MV-4-11 (cell line): ENCODE data around the gene SORBS2.

Source experiments
- DNase-seq: peaks from one replicate; lab custom pipeline; 2025; lab: John Stamatoyannopoulos, UW

Gene SORBS2

DNA sequence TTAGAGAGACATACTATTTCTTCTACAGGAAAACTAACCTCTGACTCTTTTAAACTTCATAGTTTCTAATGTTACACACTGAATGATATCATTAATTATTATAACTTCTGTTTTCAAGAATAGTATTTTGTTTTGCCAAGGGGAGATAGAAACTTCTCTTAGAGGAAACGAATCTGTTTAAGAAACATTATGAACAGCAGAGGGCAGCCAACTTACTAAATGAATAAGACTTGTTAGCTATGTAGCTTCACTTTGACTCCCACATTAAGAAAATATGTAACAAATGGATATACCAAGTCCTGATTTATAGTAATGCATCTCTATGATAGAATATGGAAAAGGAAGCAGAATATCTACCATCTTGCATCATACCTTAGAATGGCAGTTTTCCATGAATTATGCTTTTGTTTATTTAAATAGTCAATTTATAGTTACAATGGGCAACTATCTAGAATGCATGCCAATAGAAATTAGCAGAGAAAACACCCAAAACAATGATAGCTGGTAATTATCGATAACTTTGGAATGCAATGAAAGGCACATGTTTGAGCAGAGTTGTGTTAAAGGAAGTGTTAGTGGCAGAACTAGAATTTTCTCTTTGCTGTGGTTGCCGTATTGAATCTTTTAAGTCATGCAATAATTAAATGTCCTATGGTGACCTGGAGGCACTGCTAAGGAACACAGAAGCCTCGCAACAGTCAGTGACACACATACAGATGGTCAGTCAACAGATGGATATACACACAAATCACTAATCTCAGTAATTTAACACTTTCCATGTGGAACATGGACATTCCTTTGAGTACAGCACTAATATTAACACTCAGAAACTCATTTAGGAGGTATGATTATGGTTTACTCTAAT is 171.0 kb downstream of the SORBS2 start:
- peak; percentile 59 for DNase-seq

DNA sequence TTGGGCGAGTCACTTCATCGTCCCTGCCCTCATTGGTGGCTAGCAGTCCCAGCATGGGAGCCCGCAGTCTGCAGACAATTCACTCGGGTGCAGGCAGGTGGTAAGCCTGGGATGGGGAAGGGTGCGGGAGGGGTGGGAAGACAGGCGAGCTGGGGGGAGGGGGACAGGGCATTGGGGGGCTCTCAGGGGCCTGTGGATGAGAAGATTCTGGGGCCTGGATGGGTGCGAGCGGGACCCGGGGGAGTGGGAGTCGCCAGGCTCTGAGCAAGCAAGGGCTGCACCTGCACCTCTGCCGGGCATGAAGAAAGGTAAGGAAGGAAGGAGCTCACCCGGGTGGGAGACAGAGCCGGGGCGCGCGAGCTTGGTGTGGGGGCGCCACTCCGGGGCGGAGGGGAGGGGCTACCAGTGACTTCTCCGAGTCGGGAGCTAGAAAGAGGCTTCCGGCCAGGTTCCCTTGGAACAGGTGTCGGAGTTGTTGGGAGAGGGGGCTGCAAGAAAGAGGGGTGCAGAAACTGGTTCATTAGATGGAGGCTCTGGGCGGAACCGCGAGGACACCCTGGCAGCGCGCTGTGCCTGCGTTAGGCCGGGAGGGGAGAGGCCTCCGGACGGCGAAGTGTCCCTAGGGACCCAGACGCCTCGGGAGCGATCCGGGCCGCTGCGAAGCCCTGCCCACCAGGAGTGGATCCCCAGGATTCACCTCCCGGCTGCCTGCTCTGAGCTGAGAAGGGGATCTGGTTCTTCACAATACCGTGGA is 173.3 kb downstream of the SORBS2 start:
- no peak for DNase-seq

DNA sequence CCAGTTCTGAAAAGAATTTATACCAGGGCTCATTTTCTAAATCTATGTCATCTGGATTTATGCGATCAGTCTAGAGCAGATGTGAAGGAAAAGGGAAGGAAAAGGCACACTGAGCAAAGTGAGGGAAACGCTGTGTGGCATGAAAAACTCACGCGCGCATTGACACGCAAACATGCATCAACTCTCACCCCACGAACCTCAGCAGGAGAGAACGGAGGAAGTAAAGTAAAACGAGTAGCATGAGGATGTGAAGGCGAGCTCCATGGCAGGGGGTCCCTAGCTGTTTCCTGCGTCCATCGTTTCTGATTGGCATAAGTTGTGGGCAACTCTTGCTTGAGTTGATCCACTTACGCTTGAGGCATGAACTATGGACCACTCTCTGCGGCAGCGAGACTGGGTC is 173.9 kb downstream of the SORBS2 start:
- no peak for DNase-seq

DNA sequence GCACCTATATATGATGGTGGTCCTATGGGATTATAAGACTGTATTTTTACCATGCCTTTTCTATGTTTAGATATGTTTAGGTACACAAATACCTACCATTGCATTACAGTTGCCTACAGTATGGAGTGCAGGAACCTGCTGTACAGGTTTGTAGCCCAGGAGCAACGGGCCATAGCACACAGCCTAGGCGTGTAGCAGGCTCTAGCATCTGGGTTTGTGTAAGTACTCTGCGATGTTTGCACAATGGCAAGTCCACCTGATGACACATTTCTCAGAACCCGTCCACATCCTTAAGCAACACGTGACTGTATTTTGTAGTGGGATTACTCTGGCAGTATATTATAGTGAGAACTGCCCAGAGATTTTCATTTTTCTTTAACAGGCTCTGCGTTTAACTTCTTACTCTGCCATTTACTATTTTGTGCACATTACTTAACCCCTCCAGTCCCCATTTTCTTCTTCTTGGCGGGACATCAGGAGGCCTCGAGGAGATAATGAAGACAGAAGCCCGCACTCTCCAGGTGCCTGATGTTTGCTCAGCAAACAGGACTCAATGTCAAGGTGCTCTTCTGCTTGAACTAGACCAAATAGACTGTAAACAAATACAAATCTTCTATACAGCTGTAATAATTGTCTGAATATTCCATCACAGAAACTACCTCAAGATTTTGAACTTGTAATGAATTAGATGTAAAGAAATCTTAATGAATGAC is 174.7 kb downstream of the SORBS2 start:
- no peak for DNase-seq

DNA sequence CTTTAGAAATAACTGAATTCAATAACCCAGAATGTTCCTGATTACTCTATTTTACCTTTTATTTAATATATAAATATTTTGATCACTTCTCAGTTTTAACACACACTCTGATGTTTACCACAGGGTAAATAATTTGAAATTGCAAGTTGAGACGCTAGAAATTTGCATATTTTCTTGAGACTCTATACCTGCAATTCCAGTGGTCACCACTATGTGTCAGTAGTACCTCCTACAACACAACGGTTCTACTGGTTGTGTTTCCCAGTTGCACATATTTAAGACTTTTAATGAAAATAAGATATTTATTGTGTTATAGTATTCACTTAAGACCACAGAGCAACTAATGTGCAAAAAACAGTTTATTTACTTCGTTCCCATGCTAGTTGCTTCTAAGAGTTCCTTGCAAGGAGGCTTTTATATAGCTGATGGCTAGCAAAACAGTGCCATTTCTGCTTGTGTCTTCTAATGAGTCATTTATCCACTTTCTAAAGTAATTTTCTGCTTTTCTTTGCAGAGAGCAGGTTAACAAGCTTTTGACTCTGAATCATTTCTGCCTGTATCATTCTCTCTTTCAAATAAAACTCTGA is 177.8 kb downstream of the SORBS2 start:
- DNase-seq = peak; percentile 1

DNA sequence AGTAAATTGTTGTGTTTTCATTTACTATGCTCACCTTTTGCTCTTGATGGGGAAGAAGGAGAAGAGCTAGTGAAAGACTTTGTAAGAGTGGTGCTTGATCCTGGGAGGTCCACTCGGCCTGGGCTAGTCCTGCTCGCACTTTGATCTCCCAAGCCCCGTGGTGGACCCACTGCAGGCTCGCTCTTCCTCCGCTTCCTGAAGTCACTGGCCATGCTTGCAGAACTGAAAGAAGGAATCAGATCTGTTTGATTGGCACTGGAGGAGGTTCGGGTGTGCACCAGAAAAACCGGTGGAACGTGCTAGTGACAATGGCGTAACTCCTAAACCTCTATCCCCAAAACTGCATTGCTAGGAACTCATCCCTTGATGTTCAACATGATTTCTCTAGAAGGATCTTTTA is 185.2 kb downstream of the SORBS2 start:
- no peak for DNase-seq

DNA sequence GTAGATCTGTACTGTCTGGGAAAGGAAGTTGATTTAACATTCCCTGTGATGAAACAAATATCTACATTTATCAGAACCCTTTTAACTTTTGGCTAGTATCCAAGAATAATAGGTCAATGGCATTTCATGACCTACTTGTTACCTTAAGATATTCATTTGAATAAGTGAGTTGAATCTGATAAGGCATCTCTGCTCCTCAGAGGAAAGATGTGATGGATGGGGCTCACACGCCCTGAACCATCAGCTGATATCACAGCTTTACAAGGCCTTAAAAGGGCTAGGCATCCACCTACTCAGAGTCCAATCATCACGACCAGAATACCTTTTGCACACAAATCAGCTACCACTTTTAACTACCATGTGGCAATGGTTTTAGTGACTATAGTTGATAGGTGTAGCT is 186.5 kb downstream of the SORBS2 start:
- DNase-seq = no peak

DNA sequence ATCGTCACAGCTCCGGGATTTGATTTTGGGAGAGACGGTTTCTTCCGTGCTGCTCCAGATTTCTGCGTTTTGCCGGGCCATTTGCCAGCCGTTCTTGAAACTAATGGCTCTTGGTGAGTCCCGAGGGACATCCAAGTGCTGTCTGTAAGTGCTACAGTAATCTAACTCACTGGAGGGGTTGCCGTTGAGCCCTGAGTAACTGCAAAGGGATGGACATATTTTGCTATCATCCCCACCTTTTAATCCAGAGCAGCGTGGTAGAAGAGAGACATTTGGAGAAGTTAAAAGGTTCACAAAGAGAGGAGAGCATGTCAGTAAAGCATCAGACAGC is 187.8 kb downstream of the SORBS2 start:
- DNase-seq = no peak

DNA sequence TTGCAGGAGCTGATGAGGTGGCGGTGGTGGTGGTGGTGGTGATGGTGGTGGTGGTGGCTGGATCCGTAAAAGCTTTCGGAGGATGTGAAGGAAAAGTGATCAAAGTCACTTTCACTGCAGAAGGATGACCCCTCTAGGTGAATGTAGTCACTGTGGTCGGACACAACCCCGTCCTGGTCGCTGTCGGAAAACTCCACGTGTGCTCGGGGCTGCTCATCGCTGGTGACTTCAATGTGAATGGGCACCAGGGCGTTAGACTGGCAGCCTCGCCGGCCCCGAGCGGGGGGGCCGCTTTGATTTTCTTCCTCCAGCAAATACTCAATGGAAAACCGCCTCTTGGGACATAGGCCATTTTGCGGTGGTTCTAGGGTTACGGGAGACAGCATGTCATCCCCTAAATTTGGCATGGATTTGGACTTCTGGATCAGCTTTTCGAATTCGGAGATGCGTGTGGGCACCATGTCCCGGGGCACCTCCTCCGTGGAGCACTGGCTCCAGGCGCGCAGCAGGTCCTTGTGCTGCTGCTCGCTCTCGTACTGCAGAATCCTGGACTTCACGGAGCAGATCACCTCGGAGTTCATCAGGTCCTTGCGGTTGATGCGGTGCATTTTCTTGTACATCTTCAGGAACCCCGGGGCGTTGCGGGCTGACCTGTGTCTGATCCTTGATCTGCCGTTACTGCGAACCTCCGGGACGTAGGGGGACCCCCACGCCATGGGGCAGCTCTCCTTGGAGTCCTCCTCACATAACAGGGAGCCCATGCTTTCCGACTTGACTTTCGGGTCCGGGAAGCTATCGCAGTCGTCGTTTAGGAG is 188.3 kb downstream of the SORBS2 start:
- DNase-seq = no peak

DNA sequence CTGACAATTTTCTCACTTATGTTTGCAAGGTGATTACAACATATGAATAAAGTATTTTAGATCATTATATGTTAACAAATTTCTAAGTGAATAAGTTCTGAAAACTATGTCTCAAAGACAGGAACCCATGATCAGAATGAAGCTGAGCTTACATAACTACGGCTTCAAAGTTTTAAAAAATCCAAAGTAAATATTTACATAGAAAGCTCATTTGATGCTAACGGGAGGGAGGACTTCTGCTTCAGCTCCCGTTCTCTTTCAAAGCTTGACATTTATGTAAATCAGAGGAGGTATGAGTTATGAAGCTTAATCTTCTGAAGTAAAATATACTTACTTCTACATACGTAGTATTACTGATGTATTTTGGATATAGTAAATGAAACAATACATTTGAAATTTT is 203.8 kb downstream of the SORBS2 start:
- no peak for DNase-seq

DNA sequence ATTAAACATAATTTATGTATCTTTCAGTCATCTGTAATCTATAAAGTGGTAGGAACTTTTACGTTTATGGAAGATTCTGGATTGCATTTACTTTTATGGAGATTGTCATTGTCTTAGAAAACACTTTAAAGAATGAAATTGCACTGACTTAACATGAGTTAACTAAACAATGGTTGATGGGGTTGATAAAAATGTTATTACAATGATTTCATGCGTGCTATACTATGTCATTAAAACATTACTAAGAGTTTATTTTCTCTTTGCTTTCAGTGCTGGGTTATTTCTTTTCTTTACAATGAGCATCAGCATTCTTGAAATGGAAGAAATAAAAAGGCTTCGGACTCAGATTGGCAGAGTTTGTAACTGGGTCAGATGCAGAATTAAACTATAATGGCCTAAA is 209.6 kb downstream of the SORBS2 start:
- no peak for DNase-seq

DNA sequence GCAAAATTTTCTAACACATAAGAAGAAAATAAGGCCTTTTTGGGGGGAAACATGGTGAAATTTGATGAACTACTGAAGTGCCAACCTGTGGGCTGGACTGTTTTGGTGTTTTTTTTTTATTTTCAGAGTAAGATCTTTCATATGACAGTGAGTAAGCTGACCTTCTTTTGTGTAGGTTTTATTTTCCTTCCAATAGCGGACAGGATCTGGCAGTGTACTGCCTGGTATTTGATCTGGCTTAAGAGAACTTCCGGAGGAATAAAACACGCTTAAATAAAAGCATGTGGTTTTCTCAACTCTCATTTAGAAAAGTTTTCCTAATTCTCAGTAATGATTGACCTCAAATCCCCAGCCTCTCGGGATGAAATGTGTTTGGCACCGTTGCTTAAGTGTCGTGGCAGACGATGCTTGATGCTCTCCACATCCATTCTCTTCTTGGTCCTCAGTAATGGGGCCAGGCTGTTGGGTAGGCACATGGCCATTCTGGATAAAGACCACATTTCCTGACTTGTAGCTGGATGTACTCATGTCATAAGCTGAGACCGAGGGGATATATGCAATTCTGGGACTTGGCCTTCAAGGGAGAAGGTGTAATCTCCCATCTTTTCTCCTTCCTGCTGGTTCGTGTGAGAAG is 211.1 kb downstream of the SORBS2 start:
- DNase-seq = no peak

DNA sequence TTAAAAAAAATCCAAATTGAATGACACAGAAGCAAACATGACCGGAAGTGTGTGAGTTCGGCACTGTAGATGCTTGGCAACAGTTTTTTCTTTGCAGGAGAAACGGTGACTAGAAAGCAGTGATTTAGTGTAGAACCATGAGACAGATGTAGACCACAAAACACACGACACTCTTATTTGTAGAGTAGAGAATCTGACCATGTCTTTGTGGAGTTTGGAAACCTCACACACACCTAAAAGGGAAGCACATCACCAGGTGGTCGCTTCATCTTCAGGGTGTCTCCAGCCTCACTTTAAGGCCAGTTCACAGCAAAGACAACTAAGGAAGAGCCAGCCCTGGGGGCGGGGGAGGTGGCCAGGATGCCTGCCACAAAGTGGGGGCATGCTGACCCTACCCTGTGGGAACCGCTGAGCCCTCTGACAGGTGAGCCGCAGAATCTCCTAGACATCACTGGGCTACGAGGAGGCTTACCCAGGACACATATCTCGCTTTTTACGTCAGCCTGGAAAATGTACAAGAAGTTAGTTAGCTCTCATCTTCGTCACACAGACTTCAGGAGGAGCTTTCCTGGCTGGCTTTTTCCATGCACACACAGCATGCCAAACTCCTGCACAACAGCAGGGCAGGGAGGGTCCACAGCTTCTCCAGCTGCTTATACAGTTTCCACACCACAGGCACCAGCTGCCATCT is 212.3 kb downstream of the SORBS2 start:
- DNase-seq = no peak

DNA sequence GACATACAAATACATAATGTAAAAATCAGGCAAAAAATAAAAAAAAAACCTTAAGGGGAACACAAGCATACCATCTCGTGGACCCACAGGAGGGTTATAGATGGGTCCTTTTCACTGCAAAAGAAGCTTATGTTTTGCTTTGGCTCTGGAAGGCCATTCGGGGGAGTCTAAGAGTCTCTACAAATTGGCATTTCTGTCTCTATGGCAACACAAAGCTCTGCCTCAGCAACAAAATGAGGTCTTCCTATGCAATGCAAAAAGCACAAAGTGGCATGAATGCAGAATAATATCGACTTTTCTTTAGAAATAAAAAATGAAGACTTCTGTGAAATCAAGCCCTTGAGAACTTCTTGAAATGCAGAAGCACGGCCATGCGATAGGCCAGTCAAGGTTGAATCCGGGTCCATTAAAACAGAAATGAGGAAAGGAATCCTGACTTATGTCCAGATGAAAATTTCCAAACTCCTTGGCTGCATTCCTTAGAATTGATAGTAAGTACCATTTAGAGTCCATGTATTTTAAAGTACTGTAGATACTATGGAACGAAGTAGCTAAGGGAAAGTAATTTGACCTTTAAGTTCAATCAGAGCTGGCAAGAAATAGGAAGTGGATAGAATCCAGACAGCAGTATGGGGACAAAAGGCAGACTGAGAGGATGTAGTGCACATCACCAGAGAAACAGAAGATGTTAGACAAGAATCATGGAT is 213.0 kb downstream of the SORBS2 start:
- no peak for DNase-seq

DNA sequence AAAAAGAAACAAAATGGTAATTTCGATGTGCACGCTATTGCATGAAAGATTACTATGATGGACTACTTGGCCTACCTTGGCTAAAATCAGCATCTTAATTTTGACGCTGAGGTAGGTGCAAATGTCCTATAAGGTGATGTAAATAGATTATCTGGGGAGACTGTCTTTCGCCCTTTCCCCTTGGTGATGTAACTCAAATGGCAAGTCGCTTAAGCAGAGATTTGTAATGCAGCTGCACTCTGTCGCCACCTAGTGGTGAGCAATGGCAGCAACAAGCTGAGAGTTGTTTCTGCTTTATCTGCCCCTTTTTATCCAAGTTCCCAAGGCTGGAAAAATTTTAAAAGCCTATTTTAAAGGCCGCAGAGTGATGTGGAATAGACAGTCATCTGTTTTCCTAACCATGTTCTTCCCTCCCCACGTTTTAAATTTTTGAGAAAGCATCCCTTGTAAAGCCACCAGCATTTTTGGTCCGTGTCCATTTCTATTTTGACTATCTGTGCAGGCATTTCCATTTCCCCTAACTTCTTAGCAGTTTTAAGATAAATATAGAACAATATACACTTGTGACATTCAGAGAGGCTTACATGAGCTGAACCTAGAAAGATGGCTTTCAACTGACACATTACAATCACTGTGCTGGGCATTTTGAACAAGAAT is 214.3 kb downstream of the SORBS2 start:
- DNase-seq = peak; percentile 60

DNA sequence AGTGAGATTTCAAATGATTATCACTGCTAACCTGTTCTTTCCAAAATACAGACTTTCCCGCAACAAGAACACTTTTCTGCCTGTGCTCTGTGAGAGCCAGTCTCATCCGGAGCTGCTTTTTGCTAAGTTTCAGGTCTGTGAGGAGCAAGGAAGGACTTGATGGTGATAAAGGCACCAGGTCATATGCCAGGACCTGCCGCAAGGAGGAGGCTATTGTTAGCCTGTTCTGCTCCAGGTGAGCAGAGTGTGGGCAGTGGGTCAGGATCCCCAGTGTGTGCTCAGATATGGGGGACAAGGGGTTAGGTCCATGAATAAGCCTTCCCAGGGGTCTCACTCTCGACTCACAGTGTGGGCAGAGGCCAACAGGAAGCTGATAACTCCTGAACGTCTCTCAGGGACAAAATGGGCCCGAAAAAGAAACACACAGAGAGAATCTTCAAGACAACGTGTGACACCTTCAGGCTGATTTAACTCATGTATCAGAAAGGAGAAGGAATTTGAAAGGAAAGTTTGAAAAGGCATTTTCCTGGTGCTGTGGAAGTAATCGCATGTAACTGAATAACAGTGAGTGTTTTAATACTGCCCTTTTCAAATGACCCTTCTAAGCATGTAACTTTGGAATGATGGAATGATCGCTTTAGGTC is 219.0 kb downstream of the SORBS2 start:
- DNase-seq = no peak

DNA sequence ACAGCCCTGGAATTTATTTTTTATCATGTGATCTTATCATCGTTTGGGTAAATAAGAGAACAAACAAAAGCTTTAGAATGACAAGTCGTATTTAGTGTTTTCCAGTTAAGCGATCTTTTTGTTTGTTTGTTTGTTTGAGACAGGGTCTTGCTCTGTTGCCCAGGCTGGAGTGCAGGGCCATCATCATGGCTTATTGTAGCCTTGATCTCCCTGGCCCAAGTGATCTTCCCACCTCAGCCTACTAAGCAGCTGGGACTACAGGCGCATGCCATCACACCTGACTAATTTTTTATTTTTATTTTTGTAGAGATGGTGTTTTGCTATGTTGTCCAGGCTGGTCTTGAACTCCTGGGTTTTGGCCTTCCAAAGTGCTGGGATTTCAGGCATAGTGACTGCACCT is 219.6 kb downstream of the SORBS2 start:
- DNase-seq = no peak

DNA sequence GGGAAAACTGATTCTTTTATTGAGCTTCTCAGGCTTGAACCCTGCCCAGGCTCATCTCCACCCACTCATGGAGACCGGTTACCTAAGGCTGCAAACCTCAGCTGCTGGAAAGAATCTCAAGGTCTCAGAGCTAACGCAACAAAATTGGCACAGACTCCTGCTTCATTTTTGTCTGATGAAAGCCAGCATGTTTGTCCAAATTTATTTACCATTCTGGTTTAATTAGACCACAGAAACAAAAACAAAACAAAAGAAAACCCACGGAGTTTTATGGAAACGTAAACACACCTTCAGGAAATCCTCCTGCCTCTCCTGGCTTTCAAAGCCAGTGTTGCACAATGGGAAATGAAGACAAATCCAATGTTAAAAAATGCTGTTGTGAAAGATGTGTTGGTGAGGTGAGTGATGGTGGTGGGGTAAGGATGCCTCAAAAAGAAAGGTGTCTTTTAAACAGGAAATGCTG is 220.3 kb downstream of the SORBS2 start:
- DNase-seq = no peak

DNA sequence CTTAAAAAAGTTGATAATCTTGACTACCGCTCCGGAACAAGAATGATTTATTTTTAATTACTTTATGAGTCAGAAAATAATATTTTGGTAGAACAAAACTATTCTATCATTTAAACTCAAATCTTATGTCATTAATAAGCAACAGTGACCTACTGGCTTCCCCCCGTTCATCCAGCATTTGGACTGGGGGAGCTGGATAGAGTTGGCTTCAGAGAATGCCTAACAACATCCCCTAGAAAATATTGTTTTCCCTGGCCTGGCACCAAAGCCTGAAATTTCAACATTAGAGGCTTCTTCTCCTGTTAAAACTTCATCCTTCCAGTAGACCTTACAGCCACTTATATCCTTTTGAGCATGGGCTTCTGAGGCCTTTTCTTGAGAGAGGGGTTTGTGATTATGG is 221.0 kb downstream of the SORBS2 start:
- no peak for DNase-seq
